ENCODE results near the gene ZNF384. TPM values are rescaled to one million over a fixed set of nuclear protein-coding genes. Genes with fewer than 3 reads are reported as not detected.

The ZNF384 gene
- total and polyA plus RNA-seq, 10 of the 15 experiments (the other 5 are each of a cell fraction or from before 2014, with no cell fraction given): 0.46 to 81.5 (median 30.5) TPM

DNA sequence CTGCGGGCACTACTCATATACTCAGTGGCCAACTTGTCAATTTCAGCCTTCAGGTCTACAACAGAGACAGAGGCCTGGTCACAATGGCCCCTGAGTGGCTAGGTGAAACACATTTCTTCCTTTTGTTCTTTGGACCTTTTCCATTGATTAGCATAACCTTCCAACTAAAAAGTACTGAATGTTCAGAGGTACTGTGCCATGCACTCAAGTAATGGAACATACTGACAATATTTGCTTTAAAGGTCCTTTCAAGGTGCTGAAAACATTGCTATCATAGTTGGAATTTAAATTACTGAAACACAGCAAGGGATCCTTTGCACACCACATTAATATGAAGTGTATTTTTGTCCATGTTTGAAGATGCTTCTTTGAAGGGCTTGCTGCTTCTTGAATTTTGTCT, 35.8 kb downstream of the ZNF384 start:
- SMC1A ChIA-PET (ENCODE audit: uncharacterized antibody, unreplicated experiment): interaction anchor here (1.2 kb wide), 1 partner anchor 50 kb away, joined by 4 read pairs; no protein-coding TSS in a partner anchor

More for the DNA sequence above, 35.8 kb downstream of the ZNF384 start:
- H3K79me2 ChIP-seq (ENCODE audit: control insufficient read depth, insufficient read depth, low read length): no peaks in the 10 kb centered on the region
- DNase-seq (ENCODE audit: low read depth, low spot score) (no peak), ATAC-seq (no peak), FAIRE-seq (no peak)
- no TSS peak for BruUV-seq (replicated peaks)
- peaks cover 0 to 10% of the 10 kb centered on the region in 2 experiments for H3K36me3 ChIP-seq (ENCODE audit: control insufficient read depth in 2 of 2, insufficient read depth in 2 of 2, low read length in 1 of 2)
- no peaks in the 10 kb centered on the region for H4K20me1 ChIP-seq (ENCODE audit: control insufficient read depth, insufficient read depth)
- RAD21 ChIA-PET (ENCODE audit: unreplicated experiment): no interaction called here
- no peak overlapping the region for H2AFZ ChIP-seq (ENCODE audit: control insufficient read depth, low read depth, low read length)
- WGBS (ENCODE audit: insufficient coverage, insufficient replicate concordance, low lambda C conversion rate, missing lambda C conversion rate): 93% methylated on average over 1 of the region's 1 CpG
- in situ Hi-C loops (cut with MboI) (no loop called here), intact Hi-C loops (cut with micrococcal nuclease; ENCODE audit: unreplicated experiment) (no loop called here)
- TF ChIP-seq BCL11A (IDR thresholded peaks at IDR 0.05; ENCODE audit: low read depth, low read length): no peak
- TF ChIP-seq NFIC (IDR thresholded peaks at IDR 0.05; ENCODE audit: low read depth, low read length): no peak
- TF ChIP-seq HSF1 (IDR thresholded peaks at IDR 0.05; ENCODE audit: low read depth, low read length): no peak
- no peak for TF ChIP-seq SP1 (IDR thresholded peaks at IDR 0.05; ENCODE audit: low read depth, low read length)
- no peak for TF ChIP-seq ELK1 (IDR thresholded peaks at IDR 0.05; ENCODE audit: low read depth, low read length)
- no peak for TF ChIP-seq EZH2 (IDR thresholded peaks at IDR 0.05; ENCODE audit: borderline replicate concordance, control insufficient read depth, low read depth, low read length)
- TF ChIP-seq NFYA (IDR thresholded peaks at IDR 0.05; ENCODE audit: borderline replicate concordance, low read depth, low read length): no peak
- TF ChIP-seq ZNF217 (IDR thresholded peaks at IDR 0.05): no peak
- TF ChIP-seq, protein P1, sequence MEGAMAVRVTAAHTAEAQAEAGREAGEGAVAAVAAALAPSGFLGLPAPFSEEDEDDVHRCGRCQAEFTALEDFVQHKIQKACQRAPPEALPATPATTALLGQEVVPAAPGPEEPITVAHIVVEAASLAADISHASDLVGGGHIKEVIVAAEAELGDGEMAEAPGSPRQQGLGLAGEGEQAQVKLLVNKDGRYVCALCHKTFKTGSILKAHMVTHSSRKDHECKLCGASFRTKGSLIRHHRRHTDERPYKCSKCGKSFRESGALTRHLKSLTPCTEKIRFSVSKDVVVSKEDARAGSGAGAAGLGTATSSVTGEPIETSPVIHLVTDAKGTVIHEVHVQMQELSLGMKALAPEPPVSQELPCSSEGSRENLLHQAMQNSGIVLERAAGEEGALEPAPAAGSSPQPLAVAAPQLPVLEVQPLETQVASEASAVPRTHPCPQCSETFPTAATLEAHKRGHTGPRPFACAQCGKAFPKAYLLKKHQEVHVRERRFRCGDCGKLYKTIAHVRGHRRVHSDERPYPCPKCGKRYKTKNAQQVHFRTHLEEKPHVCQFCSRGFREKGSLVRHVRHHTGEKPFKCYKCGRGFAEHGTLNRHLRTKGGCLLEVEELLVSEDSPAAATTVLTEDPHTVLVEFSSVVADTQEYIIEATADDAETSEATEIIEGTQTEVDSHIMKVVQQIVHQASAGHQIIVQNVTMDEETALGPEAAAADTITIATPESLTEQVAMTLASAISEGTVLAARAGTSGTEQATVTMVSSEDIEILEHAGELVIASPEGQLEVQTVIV (IDR thresholded peaks at IDR 0.05; ENCODE audit: borderline replicate concordance, partially characterized antibody): no peak
- CTCF ChIA-PET: no interaction called here
- H3K9me3 ChIP-seq (replicated peaks; ENCODE audit: control insufficient read depth, insufficient read depth, low read length): no peaks in the 10 kb centered on the region
- H3K4me3 ChIP-seq: no peak overlapping the region
- H3K27me3 ChIP-seq (replicated peaks in 1 of 2; ENCODE audit: control insufficient read depth in 2 of 2, insufficient read depth in 2 of 2, low read length in 1 of 2): no peaks in the 10 kb centered on the region
- H3K4me1 ChIP-seq (ENCODE audit: control insufficient read depth, insufficient read depth, low read length): no peaks in the 10 kb centered on the region
- POLR2A ChIA-PET: interaction anchor here (0.7 to 1.0 kb wide), 2 partner anchors 50 to 53 kb away, joined by 3 read pairs; no protein-coding TSS in a partner anchor
- no peak overlapping the region for H3K4me2 ChIP-seq (ENCODE audit: control insufficient read depth, insufficient read depth)
- no peak overlapping the region for H3K9ac ChIP-seq (ENCODE audit: control insufficient read depth, insufficient read depth, low read length)
- H3K27ac ChIP-seq (ENCODE audit: control insufficient read depth, insufficient read depth): no peak overlapping the region
